D721Med (cell line): Measurements from ENCODE around the gene DGAT2L6.
"Not testable (repeated sequence)": the region's sequence is repeated elsewhere in the genome, so short reads cannot be mapped to it uniquely, and the experiment has no call there.

Experiments used
- DNase-seq: peaks from one replicate; pipeline ENCODE4 v3.0.0; 2011; ENCODE audit warnings: low spot score; ENCODE audit not compliant: insufficient read length
- FAIRE-seq: peaks from 2 replicates; lab custom pipeline; 2011; peaks lifted over from hg19 to GRCh38; lab: Jason Lieb, UNC
- TF ChIP-seq, protein P1 (sequence below): IDR thresholded peaks from 2 replicates; pipeline ENCODE4 v1.5.1; 2012; ENCODE audit warnings: mild to moderate bottlenecking, control low read depth; ENCODE audit not compliant: insufficient read depth; ENCODE audit errors: missing control alignments

Gene DGAT2L6

GRCh38 chrX:70231666-70232065 is 54.4 kb downstream of the DGAT2L6 start:
- DNase-seq, result no peak
- no peak for FAIRE-seq
- TF ChIP-seq, protein P1, sequence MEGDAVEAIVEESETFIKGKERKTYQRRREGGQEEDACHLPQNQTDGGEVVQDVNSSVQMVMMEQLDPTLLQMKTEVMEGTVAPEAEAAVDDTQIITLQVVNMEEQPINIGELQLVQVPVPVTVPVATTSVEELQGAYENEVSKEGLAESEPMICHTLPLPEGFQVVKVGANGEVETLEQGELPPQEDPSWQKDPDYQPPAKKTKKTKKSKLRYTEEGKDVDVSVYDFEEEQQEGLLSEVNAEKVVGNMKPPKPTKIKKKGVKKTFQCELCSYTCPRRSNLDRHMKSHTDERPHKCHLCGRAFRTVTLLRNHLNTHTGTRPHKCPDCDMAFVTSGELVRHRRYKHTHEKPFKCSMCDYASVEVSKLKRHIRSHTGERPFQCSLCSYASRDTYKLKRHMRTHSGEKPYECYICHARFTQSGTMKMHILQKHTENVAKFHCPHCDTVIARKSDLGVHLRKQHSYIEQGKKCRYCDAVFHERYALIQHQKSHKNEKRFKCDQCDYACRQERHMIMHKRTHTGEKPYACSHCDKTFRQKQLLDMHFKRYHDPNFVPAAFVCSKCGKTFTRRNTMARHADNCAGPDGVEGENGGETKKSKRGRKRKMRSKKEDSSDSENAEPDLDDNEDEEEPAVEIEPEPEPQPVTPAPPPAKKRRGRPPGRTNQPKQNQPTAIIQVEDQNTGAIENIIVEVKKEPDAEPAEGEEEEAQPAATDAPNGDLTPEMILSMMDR, result no peak

DNA sequence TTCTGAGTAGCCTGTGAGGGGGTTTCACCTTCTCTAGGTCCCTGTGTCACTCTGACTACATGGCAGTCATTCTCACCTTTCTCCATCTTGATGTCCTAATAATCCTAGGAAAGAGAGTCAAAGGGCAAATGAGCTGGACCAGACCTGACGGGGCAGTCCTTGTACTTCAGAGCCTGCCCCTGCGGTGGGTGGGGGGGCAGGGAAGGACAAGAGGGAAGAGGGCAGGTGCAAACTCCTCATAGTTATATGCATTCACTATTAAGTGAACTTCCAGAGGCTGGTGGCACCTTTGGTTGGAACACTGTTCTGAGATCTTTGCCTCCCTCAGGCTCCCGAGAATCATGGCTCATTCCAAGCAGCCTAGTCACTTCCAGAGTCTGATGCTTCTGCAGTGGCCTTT is 57.1 kb downstream of the DGAT2L6 start, which contains the start of gene AWAT1:
Gene AWAT1 (plus strand): TSS at position 301 of the 400 bp plus-strand sequence. CDS start 41 bp downstream, at position 342.
- TF ChIP-seq, protein P1, result no peak
- FAIRE-seq (no peak), DNase-seq (no peak)

GRCh38 chrX:70240751-70241150 is 63.5 kb downstream of the DGAT2L6 start:
- no peak for DNase-seq
- TF ChIP-seq, protein P1, result no peak
- FAIRE-seq, result no peak

DNA sequence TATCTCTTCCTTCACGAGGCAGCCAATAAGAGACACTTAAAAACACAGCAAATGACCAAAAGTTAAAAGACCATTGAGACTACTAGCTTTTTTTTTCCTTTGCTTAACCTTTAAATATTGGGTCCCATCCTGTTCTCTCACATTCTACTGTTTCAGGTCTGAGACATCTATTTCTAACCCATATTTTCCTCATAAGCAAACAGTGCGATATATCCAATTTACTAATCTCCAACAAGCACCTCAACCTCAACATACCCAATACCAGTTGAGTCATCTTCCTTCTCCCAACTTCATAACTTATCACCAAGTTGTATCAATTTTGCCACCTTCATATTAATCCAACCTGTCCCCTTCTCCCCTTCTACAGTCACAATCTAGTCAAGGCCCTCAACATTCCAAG is 64.2 kb downstream of the DGAT2L6 start:
- TF ChIP-seq, protein P1, result no peak
- no peak for FAIRE-seq
- DNase-seq, result no peak

DNA sequence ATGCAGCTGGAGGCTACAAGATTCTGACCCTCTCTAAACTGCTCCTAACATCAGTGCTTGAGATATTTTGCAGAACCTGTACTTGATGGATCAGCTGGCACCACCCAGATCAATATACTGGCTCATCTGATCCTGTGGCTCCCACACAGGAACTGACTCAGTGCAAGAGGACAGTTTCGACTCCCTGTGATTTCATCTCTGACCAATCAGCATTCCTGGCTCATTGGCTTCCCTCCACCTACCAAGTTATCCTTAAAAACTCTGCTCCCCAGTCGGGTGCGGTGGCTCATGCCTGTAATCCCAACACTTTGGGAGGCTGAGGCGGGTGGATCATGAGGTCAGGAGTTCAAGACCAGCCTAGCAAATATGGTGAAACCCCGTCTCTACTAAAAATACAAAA is 66.3 kb downstream of the DGAT2L6 start:
- FAIRE-seq, DNase-seq: not testable (repeated sequence)

GRCh38 chrX:70244881-70245280 is 67.6 kb downstream of the DGAT2L6 start:
- FAIRE-seq (no peak), DNase-seq (no peak)
- TF ChIP-seq, protein P1, result no peak

DNA sequence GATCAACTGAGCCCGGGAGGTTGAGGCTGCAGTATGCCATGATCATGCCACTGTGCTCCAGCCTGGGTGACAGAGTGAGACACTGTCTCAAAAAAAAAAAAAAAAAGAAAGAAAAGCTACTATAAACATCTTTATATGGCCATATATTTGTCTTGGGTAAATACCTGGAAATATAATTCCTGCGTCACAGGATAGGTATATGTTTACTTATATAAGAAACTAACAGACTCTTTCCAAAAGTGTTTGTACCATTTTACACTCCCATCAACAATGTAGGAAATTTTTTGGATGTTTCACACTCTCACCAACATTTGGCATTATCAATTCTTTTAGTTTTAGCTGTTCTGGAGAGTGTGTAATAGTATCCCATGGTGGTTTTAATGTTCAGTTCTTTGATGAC is 70.0 kb downstream of the DGAT2L6 start:
- TF ChIP-seq, protein P1, result no peak
- FAIRE-seq (no peak), DNase-seq (no peak)

- DNase-seq (no peak), FAIRE-seq (no peak)
- TF ChIP-seq, protein P1, result no peak
These were observed 75.2 kb downstream of the DGAT2L6 start for GRCh38 chrX:70252491-70252890.
